Frontal cortex (tissue), 4 donors: ENCODE data around the gene C1QTNF1. TPM values are rescaled to one million over a fixed set of nuclear protein-coding genes. Genes with fewer than 3 reads are reported as not detected.

Experiments used
- DNase-seq, 2 donors: peaks; one replicate each; pipeline ENCODE4 v3.0.0; 2012; ENCODE audit warnings: low spot score in 2 of 2
- FAIRE-seq: peaks from 2 replicates; lab custom pipeline; 2012; peaks lifted over from hg19 to GRCh38; lab: Jason Lieb, UNC
- total RNA-seq: library from RNA; depleted of rRNA; stranded (reverse); fragments of >200 nt; gene quantifications from one replicate; pipeline ENCODE4 v1.2.3, GENCODE V29; 2014
- donor health status: control.
- donor health status: control.
- donor health status: control.

C1QTNF1 gene
- total RNA-seq, 1 donor from 2014 or later: 0.41 TPM

GRCh38 chr17:79047923-79048825 is 24.2 kb downstream of the C1QTNF1 start:
- no peak for FAIRE-seq

DNA sequence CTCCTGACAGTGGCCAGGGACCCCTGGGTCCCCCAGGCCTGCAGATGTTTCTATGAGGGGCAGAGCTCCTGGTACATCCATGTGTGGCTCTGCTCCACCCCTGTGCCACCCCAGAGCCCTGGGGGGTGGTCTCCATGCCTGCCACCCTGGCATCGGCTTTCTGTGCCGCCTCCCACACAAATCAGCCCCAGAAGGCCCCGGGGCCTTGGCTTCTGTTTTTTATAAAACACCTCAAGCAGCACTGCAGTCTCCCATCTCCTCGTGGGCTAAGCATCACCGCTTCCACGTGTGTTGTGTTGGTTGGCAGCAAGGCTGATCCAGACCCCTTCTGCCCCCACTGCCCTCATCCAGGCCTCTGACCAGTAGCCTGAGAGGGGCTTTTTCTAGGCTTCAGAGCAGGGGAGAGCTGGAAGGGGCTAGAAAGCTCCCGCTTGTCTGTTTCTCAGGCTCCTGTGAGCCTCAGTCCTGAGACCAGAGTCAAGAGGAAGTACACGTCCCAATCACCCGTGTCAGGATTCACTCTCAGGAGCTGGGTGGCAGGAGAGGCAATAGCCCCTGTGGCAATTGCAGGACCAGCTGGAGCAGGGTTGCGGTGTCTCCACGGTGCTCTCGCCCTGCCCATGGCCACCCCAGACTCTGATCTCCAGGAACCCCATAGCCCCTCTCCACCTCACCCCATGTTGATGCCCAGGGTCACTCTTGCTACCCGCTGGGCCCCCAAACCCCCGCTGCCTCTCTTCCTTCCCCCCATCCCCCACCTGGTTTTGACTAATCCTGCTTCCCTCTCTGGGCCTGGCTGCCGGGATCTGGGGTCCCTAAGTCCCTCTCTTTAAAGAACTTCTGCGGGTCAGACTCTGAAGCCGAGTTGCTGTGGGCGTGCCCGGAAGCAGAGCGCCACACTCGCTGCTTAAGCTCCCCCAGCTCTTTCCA is 25.1 kb downstream of the C1QTNF1 start:
- DNase-seq (no peak), FAIRE-seq (no peak)

More at GRCh38 chr17:79047923-79048825, 24.2 kb downstream of the C1QTNF1 start:
- DNase-seq: no peak

DNA sequence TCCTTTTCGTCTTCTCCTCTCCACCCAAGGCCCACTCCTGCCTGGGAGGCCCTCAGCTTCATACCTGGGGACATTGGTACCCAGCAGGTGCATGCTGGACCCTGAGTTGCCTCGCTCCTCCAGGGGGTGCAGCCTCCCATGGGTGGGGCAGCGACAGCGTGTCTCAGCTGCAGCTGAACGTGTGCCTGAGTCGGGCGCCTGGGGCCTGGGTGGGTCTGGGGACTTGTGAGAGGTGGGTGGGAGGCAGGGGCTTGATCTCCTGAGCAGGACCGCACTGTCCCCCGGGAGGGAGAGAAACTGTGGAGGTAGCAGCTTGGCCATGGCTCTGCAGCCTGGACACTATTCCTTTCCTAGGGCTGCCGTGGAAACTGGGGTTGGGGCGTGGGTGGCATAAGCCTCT is 25.9 kb downstream of the C1QTNF1 start:
- DNase-seq (no peak), FAIRE-seq (no peak)

- DNase-seq: no peak
- FAIRE-seq: no peak
Observed at GRCh38 chr17:79050551-79050950, 26.6 kb downstream of the C1QTNF1 start.

DNA sequence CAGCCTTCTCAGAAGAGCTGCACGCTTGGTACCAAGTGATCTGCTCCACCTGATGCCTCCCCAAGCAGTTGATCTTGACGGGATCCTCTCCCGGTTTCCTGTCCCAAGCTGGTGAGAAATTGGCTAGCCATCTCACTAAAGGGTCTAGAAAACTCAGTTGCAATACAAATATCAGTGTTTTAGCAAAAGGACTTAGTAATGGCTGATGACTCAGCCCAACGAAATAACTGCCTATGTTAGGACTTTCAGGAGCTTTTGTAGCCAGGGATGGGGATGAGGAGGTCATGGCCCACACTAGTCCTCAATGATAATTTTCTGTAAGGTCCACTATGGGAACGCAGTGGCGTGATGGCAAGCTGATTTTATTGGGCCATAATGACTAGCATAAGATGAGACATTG is 27.3 kb downstream of the C1QTNF1 start:
- FAIRE-seq: no peak
- DNase-seq: no peak

GRCh38 chr17:79052131-79052530 is 28.2 kb downstream of the C1QTNF1 start:
- DNase-seq (no peak), FAIRE-seq (no peak)

DNA sequence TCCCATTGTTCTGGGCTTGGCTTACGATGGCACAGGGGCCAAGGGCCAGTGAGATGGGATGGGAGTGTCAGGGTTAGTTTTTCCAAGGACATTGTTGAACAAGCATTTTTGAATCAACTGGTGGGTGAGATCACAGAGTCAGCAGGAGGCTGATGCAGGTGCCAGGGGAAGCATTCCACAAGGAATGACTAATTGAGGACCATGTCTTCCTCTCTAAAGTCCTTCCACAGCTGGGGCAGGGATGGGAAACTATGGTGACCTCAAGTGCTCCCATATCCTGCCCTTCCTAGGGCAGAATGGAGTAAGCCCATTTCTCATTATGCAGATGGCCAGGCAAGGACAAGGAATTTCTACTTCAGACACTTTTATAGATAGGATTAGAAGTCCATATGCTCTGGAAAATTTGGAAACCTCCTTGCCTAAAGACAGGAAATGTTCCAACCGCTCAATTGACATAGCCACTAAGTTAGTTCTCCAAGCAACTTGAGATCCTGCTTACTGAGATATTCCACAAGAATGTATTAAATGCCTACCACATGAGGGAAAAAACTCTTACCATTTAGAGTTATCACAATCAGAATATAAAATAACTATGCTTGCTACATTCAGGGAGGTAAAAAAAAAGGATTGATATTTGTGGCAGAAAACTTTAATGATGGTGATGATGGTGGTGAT is 29.4 kb downstream of the C1QTNF1 start:
- DNase-seq: no peak
- FAIRE-seq: no peak

- FAIRE-seq (no peak), DNase-seq (no peak)
Observed at GRCh38 chr17:79054200-79054960, 30.4 kb downstream of the C1QTNF1 start.

DNA sequence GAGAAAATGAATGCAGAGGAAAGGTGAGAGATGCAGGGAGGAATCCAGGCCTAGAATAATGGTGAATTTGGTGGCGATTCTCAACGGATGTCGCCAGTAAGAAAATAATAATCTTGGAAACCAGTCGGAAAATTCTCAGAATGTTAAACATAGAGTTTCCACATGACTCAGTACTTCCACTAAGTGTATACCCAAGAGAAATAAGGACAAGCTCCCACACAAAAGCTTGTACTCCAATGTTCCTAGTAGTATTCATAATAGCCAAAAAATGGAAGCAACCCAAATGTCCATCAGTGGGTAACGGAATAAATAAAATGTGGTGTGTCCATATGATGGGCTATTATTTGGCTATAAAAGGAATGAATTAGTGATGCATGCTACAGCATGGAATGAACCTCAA is 31.2 kb downstream of the C1QTNF1 start:
- FAIRE-seq (no peak), DNase-seq (no peak)

DNA sequence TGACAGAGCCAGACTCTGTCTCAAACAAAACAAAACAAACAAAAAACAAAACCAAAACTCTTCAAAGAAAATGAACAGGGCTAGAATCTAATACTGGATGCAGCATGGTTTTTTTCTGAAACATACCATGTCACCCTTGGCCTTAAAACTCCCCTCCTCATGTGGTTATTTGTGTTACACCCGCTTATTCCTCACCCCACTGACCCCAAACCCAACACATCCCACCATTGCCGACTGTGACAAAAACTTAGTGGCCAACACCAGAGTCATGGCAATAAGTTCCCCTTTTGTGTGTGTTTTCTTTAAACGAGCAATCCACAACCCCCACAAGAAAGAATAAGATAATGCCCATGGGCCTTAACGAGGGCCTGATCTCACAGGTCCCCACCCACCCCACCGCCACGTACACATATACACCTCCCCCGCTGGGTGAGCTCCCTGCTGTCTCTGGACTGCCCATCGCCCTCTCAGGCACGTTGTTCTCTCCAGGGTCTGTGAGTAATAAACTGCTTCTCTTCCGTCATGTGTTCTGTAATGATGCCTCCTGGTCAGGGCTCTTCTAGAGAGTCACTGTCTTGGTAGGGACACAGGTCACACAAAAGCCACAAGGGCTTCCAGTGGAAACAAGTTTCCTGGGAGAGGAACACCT is 33.9 kb downstream of the C1QTNF1 start:
- DNase-seq (no peak), FAIRE-seq (no peak)

GRCh38 chr17:79062691-79063090 is 38.7 kb downstream of the C1QTNF1 start:
- FAIRE-seq (no peak), DNase-seq (no peak)

DNA sequence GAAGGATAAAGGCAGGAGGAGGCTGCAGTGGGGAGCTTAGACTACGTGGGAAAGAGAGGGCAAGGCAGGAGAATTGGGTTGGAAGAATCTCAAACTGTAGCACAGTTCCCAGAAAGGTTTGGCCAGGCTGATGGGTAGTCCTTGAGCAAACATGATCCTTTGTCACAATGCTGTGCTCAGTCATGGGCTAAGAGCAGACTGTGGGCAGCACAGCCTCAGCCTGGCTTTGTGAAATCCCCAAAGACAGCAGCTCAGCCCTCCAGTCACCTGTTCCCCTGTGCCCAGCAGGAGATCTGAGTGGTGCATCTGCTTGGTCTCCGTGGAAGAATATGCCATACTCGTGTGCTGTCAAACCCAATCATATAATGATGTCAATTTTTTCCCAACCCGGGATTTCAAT is 40.1 kb downstream of the C1QTNF1 start:
- no peak for DNase-seq
- no peak for FAIRE-seq

DNA sequence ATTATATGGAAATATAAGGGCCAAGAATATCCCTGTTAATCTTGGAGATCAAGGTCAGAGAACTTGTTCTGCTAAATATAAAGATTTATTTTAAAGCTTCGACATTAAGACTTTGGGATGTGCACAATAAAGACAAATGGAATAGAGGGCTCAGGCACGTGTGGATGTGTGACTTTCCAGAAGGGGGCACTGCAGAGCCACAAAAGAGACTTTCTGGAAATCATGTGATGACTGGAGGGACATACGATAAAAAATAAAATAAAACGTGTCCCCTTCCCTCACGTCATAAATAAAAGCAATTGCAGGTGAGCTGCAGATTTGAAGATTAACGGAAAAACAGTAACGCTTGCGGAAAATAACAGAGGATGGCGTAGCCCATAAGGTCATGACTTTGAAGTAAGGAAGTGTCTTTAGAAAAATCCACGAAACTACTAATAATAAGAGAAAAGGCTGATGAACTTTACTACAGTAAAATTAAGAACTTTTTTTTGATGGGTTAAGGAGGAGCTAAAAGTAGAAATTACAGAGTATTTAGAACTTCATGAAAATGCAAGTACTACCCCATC is 41.2 kb downstream of the C1QTNF1 start:
- DNase-seq (no peak), FAIRE-seq (no peak)

DNA sequence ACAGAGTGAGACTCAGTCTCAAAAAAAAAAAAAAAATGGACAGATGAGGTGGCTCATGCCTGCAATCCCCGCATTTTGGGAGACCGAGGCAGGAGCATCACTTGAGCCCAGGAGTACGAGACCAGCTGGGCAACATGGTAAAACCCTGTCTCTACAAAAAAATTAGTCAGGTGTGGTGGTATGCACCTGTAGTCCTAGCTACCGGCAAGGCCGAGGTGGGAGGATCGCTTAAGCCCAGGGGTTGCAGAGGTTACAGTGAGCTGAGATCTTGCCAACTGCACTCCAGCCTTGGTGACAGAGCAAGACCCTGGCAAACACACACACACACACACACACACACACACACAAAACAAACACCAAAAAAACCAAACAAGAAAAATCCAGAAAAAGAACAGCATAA is 43.0 kb downstream of the C1QTNF1 start:
- FAIRE-seq: no peak
- no peak for DNase-seq

DNA sequence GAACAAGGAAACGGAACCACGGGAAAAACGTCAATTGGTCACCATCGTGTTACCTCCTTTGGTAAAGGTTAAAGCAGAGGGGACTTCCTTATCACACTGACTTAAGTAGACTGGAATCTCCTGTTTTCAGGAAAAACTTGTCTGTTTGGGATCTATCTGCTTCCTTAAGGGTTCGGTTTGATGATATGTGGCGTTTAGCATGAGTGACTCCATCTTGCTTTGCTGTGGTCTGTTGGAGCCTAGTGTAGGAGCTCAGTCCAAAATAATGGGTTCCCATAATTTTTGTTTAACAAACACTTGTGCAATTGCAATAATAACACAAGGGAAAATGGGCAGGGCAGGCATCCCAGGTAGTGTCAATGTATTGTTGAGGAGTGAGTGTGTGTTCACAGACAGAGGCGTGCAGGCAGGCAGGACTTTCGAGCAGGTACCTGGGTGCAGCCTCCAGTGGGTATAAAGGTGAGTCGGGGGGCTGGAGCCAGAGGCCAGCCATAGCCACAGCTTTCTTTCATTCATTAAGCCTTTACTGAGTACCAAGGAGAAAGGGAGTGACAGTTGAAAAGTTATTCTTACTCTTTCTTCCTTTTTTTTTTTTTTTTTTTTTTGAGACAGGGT is 46.4 kb downstream of the C1QTNF1 start:
- DNase-seq: no peak

DNA sequence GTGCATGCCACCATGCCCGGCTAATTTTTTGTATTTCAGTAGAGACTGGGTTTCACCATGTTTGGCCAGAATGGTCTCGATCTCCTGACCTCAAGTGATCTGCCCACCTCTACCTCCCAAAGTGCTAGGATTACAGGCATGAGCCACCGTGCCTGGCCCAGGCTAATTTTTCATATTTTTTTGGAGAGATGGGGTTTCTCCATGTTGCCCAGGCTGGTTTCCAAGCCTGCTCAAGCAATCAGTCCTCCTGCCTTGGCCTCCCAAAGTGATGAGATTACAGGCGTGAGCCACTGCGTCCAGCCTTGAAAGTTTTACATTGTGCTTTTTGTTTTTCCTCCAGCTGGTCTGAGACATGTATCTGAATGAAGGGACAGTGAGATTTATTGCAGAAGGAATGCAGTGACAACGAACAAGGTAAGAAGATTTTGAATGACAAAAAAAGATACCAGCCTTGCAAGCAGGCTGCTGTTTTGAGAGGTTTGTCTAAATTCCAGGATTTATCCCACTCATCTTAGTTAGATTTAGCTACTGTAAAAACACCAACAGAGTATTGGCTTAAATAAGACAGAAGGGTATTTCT is 47.3 kb downstream of the C1QTNF1 start:
- DNase-seq (no peak), FAIRE-seq (no peak)

More for the DNA sequence above, 46.4 kb downstream of the C1QTNF1 start:
- no peak for FAIRE-seq

- DNase-seq (no peak), FAIRE-seq (no peak)
Observed at GRCh38 chr17:79072544-79072943, 48.6 kb downstream of the C1QTNF1 start.
